GM12865 (cell line): Measurements from ENCODE around the gene ITGA11.

Experiments used
- DNase-seq: peaks from one replicate; pipeline ENCODE4 v3.0.0; 2010; ENCODE audit warnings: low read depth
- H3K4me3 ChIP-seq: 2 replicates; pipeline ENCODE4 v1.5.1; 2011; ENCODE audit warnings: mild to moderate bottlenecking, low read depth, low read length, control low read depth
- TF ChIP-seq, protein P1 (sequence below): IDR thresholded peaks from 2 replicates; pipeline ENCODE4 v1.5.1; 2011; ENCODE audit warnings: low read length, control low read depth, low read depth, inconsistent platforms; ENCODE audit not compliant: insufficient read depth; ENCODE audit errors: missing control alignments

ITGA11 gene

DNA sequence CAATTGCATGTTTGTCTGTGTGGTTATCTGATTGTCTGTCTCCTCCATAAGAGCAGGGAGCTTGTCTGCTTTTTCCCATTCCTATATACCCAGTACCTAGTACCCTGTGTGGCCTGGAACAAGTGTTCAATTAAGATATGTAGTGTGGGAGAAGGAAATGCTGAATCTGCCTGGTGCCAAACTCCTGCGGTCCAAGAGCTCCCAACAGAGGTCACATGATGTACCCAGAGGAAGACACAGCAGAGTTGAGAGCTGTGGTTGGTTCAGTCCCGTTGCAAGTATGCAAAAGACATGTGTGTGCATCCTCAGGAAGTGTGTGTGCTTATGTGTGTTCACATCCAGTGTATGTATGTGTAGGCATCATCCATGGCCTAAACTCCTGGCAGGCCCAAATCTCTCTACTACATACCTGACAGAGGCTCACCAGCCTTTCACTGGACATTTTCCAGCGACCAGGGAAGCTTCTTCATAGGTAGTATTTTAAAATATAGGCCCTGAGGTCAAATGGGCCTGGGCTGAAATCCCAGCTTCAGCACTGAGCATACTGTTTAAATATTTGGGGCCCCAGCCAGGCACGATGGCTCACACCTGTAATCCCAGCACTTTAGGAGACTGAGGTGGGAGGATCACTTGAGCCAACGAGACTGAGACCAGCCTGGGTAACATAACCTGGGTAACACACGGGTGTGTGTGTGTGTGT is 34.0 kb upstream of the ITGA11 start:
- TF ChIP-seq, protein P1, sequence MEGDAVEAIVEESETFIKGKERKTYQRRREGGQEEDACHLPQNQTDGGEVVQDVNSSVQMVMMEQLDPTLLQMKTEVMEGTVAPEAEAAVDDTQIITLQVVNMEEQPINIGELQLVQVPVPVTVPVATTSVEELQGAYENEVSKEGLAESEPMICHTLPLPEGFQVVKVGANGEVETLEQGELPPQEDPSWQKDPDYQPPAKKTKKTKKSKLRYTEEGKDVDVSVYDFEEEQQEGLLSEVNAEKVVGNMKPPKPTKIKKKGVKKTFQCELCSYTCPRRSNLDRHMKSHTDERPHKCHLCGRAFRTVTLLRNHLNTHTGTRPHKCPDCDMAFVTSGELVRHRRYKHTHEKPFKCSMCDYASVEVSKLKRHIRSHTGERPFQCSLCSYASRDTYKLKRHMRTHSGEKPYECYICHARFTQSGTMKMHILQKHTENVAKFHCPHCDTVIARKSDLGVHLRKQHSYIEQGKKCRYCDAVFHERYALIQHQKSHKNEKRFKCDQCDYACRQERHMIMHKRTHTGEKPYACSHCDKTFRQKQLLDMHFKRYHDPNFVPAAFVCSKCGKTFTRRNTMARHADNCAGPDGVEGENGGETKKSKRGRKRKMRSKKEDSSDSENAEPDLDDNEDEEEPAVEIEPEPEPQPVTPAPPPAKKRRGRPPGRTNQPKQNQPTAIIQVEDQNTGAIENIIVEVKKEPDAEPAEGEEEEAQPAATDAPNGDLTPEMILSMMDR: no peak
- H3K4me3 ChIP-seq: no peak overlapping the region
- DNase-seq: no peak

DNA sequence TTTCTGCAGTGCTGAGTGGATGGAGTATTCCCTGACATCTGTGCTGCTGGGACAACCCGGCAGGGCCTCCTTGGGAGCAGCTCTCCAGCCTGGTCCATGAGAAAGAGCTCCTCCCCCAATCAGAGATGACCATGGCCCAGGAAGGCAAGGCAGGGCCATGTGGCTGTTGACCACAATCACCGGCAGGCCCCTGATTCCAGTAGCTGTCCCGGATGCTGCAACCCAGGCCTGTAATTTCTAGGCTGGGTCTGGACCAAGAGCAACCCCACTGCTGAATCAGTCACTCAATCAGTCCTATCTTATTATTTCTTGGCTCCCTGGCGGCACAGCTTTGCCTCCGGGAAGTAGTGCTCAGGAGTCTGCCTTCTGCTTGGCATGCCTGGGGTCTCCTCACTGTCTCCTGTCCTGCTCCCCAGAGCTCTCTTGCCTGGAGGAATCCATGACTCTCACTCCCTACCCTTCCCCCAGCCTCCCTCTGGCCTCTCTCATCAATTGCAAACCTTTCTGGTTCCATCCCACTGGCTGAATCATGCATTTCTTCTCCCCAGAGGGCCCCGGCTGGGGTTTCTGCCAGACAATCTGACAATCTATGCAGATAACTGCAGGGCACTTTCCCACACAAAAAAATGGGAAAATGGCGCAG is 32.6 kb upstream of the ITGA11 start:
- H3K4me3 ChIP-seq: no peak overlapping the region
- no peak for DNase-seq
- TF ChIP-seq, protein P1: no peak

DNA sequence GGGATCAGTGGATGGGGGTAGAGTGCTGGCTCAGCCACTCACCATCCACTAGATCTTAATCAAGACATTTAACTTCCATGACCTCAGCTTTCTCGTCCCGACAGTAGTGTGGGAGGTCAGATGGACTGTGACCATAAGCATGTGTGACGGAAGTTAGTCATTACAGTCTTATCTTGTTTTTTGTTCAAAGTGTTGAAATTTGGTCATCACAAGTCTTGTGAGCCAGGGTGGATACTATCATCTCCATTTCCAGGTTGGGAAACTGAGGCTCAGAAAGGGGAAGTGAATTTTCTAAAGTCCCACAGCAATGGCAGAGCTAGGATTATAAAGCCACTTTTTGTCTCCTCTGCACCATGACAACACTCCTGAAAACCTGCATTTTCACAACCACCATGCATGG is 32.0 kb upstream of the ITGA11 start:
- no peak for DNase-seq
- no peak overlapping the region for H3K4me3 ChIP-seq
- TF ChIP-seq, protein P1: no peak

DNA sequence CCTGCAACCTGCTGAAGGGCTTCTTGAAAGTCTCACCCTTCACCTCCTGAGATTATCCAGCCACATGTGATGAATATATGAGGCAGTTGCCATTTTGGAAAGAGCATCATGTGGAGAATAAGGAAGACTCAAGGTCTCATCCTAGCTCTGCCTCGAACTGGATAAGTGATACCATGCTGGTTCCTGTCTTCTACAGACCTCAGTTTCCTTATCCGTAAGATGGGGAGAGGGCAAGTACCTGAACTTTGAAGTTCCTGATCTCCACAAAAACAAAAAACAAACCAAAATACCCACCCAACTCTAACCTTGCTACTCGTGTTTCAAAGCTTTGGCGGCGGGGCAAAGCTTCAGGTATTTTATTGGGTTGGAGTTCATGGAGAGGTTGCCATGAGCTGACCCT is 31.5 kb upstream of the ITGA11 start:
- TF ChIP-seq, protein P1: no peak
- DNase-seq: no peak
- no peak overlapping the region for H3K4me3 ChIP-seq

DNA sequence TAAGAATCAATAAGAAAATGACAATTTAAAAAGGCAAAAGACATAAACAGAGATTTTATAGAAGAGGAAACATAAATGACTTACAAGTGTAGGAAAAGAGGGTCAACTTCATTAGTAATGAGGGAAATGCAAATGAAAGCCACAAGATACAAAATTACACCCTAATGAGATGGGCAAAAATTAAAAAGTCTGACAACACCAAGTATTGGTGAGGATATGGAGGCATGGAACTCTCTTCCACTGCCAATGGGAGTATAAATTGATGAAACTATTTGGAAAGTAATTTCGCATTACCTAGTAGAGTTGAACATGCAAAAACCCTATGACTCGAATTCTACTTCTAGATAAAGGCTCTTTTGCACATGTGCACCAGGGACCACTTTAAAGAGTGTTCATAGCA is 28.2 kb upstream of the ITGA11 start:
- TF ChIP-seq, protein P1: no peak
- no peak for DNase-seq
- no peak overlapping the region for H3K4me3 ChIP-seq

DNA sequence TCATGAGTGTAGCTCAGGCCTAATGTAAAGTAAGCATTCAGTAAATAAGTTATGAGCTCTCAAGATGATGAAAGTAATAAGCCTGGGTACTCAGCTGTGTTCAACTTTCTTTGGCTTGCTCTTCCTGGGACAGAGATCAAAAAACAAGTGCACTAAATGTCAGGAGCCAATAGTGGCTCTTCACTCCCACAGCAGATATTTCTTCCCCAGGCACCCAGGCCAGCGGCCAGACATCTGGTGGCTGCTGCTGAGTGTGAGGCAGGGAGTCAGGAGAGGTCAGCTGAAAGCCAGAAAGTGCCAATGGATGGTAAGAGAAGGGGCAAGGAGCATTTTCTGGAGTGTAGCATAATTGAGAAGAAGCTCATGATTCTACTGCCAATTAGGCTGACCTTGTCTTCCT is 18.2 kb upstream of the ITGA11 start:
- H3K4me3 ChIP-seq: no peak overlapping the region
- TF ChIP-seq, protein P1: no peak
- DNase-seq: no peak
